Parathyroid adenoma (tissue), 2 donors: ENCODE results near the gene PCK1.

Source experiments
- H2AFZ ChIP-seq: fragments of 300-600 bp; sonication (generic); one replicate; pipeline ENCODE4 v1.7.0; 2017; ENCODE audit warnings: antibody characterized with exemption, mild to moderate bottlenecking
- H3K27ac ChIP-seq: fragments of 300-600 bp; sonication (generic); one replicate; pipeline ENCODE4 v1.7.0; 2017
- H3K27me3 ChIP-seq: fragments of 300-600 bp; sonication (generic); one replicate; pipeline ENCODE4 v1.7.0; 2017; ENCODE audit warnings: low read length; ENCODE audit not compliant: control insufficient read depth, insufficient read depth
- H3K36me3 ChIP-seq: fragments of 300-600 bp; sonication (generic); one replicate; pipeline ENCODE4 v1.7.0; 2017; ENCODE audit warnings: low read length; ENCODE audit not compliant: control insufficient read depth, insufficient read depth
- H3K4me1 ChIP-seq: fragments of 300-600 bp; sonication (generic); one replicate; pipeline ENCODE4 v1.7.0; 2017; ENCODE audit warnings: control low read depth
- H3K4me2 ChIP-seq: fragments of 300-600 bp; sonication (generic); one replicate; pipeline ENCODE4 v1.7.0; 2017; ENCODE audit warnings: low read length
- H3K4me3 ChIP-seq: fragments of 300-600 bp; sonication (generic); one replicate; pipeline ENCODE4 v1.7.0; 2017; ENCODE audit warnings: low read depth, low read length
- H3K79me2 ChIP-seq: fragments of 300-600 bp; sonication (generic); one replicate; pipeline ENCODE4 v1.7.0; 2017; ENCODE audit warnings: control low read depth
- H3K9ac ChIP-seq: fragments of 300-600 bp; sonication (generic); one replicate; pipeline ENCODE4 v1.7.0; 2017; ENCODE audit warnings: mild to moderate bottlenecking
- H3K9me3 ChIP-seq: fragments of 300-600 bp; sonication (generic); one replicate; pipeline ENCODE4 v1.7.0; 2017; ENCODE audit warnings: low read length; ENCODE audit not compliant: control insufficient read depth
- CTCF ChIP-seq: fragments of 300-600 bp; sonication (generic); IDR thresholded peaks from one replicate; pipeline ENCODE4 v1.7.0; 2017; ENCODE audit warnings: antibody characterized with exemption, mild to moderate bottlenecking
- donor health status: primary hyperparathyroidism.

The PCK1 gene

GRCh38 chr20:57596998-57597939 is 36.4 kb downstream of the PCK1 start:
- H3K9ac ChIP-seq = no peak overlapping the region
- no peaks in the 10 kb centered on the region for H3K4me1 ChIP-seq
- H2AFZ ChIP-seq = peak overlapping the region; percentile 57
- peak; percentile 91 for TF ChIP-seq CTCF
- no peaks in the 10 kb centered on the region for H3K9me3 ChIP-seq
- no peaks in the 10 kb centered on the region for H3K79me2 ChIP-seq
- H3K27ac ChIP-seq = no peak overlapping the region
- peak overlapping the region; percentile 31 for H3K4me3 ChIP-seq
- no peaks in the 10 kb centered on the region for H3K27me3 ChIP-seq
- H3K4me2 ChIP-seq = peak overlapping the region; percentile 69
- H3K36me3 ChIP-seq = no peaks in the 10 kb centered on the region

- no peak for TF ChIP-seq CTCF
These were observed 37.1 kb downstream of the PCK1 start for GRCh38 chr20:57598060-57598459.

GRCh38 chr20:57598491-57598890 is 37.6 kb downstream of the PCK1 start:
- Histone ChIP-seq H3K9ac (no peak overlapping the region), H3K27me3 (no peaks in the 10 kb centered on the region)
- no peak for TF ChIP-seq CTCF

More at GRCh38 chr20:57598060-57598459, 37.1 kb downstream of the PCK1 start:
- Histone ChIP-seq H3K79me2 (no peaks in the 10 kb centered on the region), H3K36me3 (no peaks in the 10 kb centered on the region), H3K9ac (no peak overlapping the region), H3K9me3 (no peaks in the 10 kb centered on the region), H3K4me3 (no peak overlapping the region), H2AFZ (no peak overlapping the region), H3K4me2 (no peak overlapping the region), H3K27ac (no peak overlapping the region), H3K4me1 (no peaks in the 10 kb centered on the region), H3K27me3 (no peaks in the 10 kb centered on the region)

GRCh38 chr20:57600320-57601210 is 39.7 kb downstream of the PCK1 start:
- no peaks in the 10 kb centered on the region for H3K27me3 ChIP-seq
- TF ChIP-seq CTCF = no peak
- H3K36me3 ChIP-seq = no peaks in the 10 kb centered on the region
- no peak overlapping the region for H2AFZ ChIP-seq
- no peak overlapping the region for H3K9ac ChIP-seq
- H3K27ac ChIP-seq = no peak overlapping the region
- H3K9me3 ChIP-seq = no peaks in the 10 kb centered on the region
- H3K4me1 ChIP-seq = no peaks in the 10 kb centered on the region
- H3K79me2 ChIP-seq = no peaks in the 10 kb centered on the region
- no peak overlapping the region for H3K4me3 ChIP-seq
- no peak overlapping the region for H3K4me2 ChIP-seq

More at GRCh38 chr20:57598491-57598890, 37.6 kb downstream of the PCK1 start:
- H3K4me3 ChIP-seq = no peak overlapping the region
- no peak overlapping the region for H3K27ac ChIP-seq
- H2AFZ ChIP-seq = no peak overlapping the region
- no peak overlapping the region for H3K4me2 ChIP-seq
- H3K36me3 ChIP-seq = no peaks in the 10 kb centered on the region
- H3K4me1 ChIP-seq = no peaks in the 10 kb centered on the region
- H3K79me2 ChIP-seq = no peaks in the 10 kb centered on the region
- no peaks in the 10 kb centered on the region for H3K9me3 ChIP-seq
